Stomach (tissue), 4 donors: ENCODE measurements around the gene EIF3J.

Source experiments
- POLR2A ChIP-seq, 4 donors: fragments of 450-650 bp; IDR thresholded peaks; one replicate each; pipeline ENCODE4 v1.6.1; 2016; ENCODE audit warnings: antibody characterized with exemption in 4 of 4, control low read depth in 2 of 4, mild to moderate bottlenecking in 1 of 4, moderate library complexity in 1 of 4
- POLR2AphosphoS5 ChIP-seq, 3 donors: sonication (generic); formaldehyde crosslinking; IDR thresholded peaks; one replicate each; pipeline ENCODE4 v1.6.1; 2016; ENCODE audit warnings: antibody characterized with exemption in 3 of 3
- TF ChIP-seq, protein P1 (sequence below), 7 experiments: fragments of 450-650 bp in 4 of 7; fragments of 200-600 bp in 3 of 7; sonication (generic) in 3 of 7; IDR thresholded peaks; one replicate each; pipeline ENCODE4 v1.5.1; 2016 to 2019; ENCODE audit warnings: antibody characterized with exemption in 7 of 7, control low read depth in 2 of 7, mild to moderate bottlenecking in 1 of 7

- TF ChIP-seq, protein P1, sequence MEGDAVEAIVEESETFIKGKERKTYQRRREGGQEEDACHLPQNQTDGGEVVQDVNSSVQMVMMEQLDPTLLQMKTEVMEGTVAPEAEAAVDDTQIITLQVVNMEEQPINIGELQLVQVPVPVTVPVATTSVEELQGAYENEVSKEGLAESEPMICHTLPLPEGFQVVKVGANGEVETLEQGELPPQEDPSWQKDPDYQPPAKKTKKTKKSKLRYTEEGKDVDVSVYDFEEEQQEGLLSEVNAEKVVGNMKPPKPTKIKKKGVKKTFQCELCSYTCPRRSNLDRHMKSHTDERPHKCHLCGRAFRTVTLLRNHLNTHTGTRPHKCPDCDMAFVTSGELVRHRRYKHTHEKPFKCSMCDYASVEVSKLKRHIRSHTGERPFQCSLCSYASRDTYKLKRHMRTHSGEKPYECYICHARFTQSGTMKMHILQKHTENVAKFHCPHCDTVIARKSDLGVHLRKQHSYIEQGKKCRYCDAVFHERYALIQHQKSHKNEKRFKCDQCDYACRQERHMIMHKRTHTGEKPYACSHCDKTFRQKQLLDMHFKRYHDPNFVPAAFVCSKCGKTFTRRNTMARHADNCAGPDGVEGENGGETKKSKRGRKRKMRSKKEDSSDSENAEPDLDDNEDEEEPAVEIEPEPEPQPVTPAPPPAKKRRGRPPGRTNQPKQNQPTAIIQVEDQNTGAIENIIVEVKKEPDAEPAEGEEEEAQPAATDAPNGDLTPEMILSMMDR (IDR thresholded peaks at IDR 0.05): peak in 2 of 7 experiments; percentile 10 to 29
- no peak for TF ChIP-seq POLR2AphosphoS5 (IDR thresholded peaks at IDR 0.05)
- no peak for TF ChIP-seq POLR2A (IDR thresholded peaks at IDR 0.05)
Measured at GRCh38 chr15:44584162-44584749, 47.3 kb downstream of the EIF3J start.
